ENCODE results near the gene UQCR10.

Gene UQCR10

GRCh38 chr22:29767171-29768051 is at the start of gene UQCR10:
UQCR10 (plus strand) TSS chr22:29767369; CDS start chr22:29767399, 30 bp downstream.
- peak; percentile 83 to 85 for DNase-seq (ENCODE audit: low spot score in 2 of 2)
- Mint-ChIP-seq H3K27ac (peak within 1 kb of the TSS; percentile 95), H3K36me3 (peaks cover 8% of the 10 kb centered on the region), H3K27me3 (no peaks in the 10 kb centered on the region), H3K9me3 (no peaks in the 10 kb centered on the region), H3K4me1 (peaks cover 17% of the 10 kb centered on the region), H3K4me3 (peak within 1 kb of the TSS; percentile 99)
- peak; percentile 82 for ATAC-seq (ENCODE audit: low read depth)

GRCh38 chr22:29717789-29718188 is 49.4 kb upstream of the UQCR10 start:
- Mint-ChIP-seq H3K27ac (no peak overlapping the region), H3K36me3 (no peaks in the 10 kb centered on the region), H3K27me3 (peaks cover 32% of the 10 kb centered on the region), H3K9me3 (no peaks in the 10 kb centered on the region), H3K4me3 (no peak overlapping the region), H3K4me1 (peaks cover 4% of the 10 kb centered on the region)
- no peak for DNase-seq (ENCODE audit: low spot score in 2 of 2)
- ATAC-seq (ENCODE audit: low read depth), result no peak

- DNase-seq (ENCODE audit: low spot score in 2 of 2) (no peak), ATAC-seq (ENCODE audit: low read depth) (no peak)
- peak overlapping the region; percentile 76 for H3K4me3 Mint-ChIP-seq
These were observed 47.9 kb upstream of the UQCR10 start for GRCh38 chr22:29718949-29719898.

GRCh38 chr22:29719899-29720645 is 47.1 kb upstream of the UQCR10 start, which contains the start of gene CABP7:
CABP7 (plus strand) TSS chr22:29720003; CDS start chr22:29720425, 422 bp downstream.
- peaks cover 4% of the 10 kb centered on the region for H3K4me1 Mint-ChIP-seq
- ATAC-seq (ENCODE audit: low read depth) (peak; percentile 34), DNase-seq (ENCODE audit: low spot score in 2 of 2) (no peak)
- H3K27me3 Mint-ChIP-seq, result peaks cover 31% of the 10 kb centered on the region
- no peak within 1 kb of the TSS for H3K27ac Mint-ChIP-seq
- H3K9me3 Mint-ChIP-seq, result no peaks in the 10 kb centered on the region
- H3K36me3 Mint-ChIP-seq, result no peaks in the 10 kb centered on the region
- peak within 1 kb of the TSS; percentile 76 for H3K4me3 Mint-ChIP-seq

More at GRCh38 chr22:29718949-29719898, 47.9 kb upstream of the UQCR10 start:
- Mint-ChIP-seq H3K4me1 (peaks cover 4% of the 10 kb centered on the region), H3K27me3 (peaks cover 31% of the 10 kb centered on the region), H3K9me3 (no peaks in the 10 kb centered on the region), H3K27ac (no peak overlapping the region), H3K36me3 (no peaks in the 10 kb centered on the region)

DNA sequence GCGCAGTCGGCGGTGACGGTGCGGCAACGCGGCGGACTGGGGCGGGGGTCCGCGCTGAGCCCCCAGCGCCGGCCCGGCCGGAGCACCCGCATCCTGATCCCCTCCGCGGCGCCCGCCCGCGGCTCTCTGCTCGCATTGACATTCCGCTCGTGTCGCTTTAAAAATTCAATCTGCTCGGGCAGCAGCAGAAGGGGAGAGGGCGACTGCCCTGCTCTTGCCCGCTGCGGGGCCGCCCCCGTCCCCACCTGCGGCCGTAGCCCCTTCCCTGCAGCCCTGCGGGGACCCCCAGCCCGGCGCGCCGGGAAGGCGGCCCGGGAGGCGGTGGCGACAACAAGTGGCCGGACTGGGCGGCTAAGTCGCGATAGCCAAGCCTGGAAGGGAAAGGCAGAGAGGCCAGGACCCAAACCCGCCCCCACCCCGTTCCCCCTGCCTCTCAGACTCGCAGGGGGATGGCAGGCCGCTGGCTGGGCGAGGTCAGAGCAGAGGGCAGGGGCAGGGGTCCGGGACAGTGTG is 46.3 kb upstream of the UQCR10 start:
- DNase-seq (ENCODE audit: low spot score in 2 of 2) (no peak), ATAC-seq (ENCODE audit: low read depth) (no peak)
- Mint-ChIP-seq H3K27ac (no peak overlapping the region), H3K4me3 (no peak overlapping the region), H3K36me3 (no peaks in the 10 kb centered on the region), H3K4me1 (peaks cover 4% of the 10 kb centered on the region), H3K9me3 (no peaks in the 10 kb centered on the region), H3K27me3 (peaks cover 30% of the 10 kb centered on the region)

DNA sequence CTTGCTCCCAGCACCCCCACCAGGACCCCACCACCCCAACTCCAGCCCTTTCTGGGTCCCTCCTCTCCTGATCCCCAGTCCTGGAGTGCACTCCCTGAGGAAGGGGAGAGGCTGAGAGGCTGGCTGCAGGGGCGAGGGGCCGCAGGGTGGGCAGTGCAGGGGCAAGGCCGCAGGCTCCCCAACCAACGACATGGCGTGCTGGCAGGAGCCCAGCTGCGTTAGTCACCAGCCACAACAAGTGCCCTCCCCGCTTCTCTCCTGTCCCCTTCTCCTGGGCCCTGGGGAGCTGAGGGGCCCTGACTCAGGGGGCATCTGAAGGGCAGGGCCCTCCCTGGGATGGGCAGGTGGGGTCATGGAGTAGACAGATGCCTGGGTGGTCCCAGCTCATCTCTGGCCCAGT is 45.0 kb upstream of the UQCR10 start:
- DNase-seq (ENCODE audit: low spot score in 2 of 2) (no peak), ATAC-seq (ENCODE audit: low read depth) (no peak)
- peaks cover 4% of the 10 kb centered on the region for H3K4me1 Mint-ChIP-seq
- H3K36me3 Mint-ChIP-seq, result no peaks in the 10 kb centered on the region
- peaks cover 21% of the 10 kb centered on the region for H3K27me3 Mint-ChIP-seq
- H3K27ac Mint-ChIP-seq, result no peak overlapping the region
- peak overlapping the region; percentile 9 for H3K4me3 Mint-ChIP-seq
- no peaks in the 10 kb centered on the region for H3K9me3 Mint-ChIP-seq

- H3K4me1 Mint-ChIP-seq, result peaks cover 4% of the 10 kb centered on the region
- no peak overlapping the region for H3K4me3 Mint-ChIP-seq
- peaks cover 21% of the 10 kb centered on the region for H3K27me3 Mint-ChIP-seq
- DNase-seq (ENCODE audit: low spot score in 2 of 2) (no peak), ATAC-seq (ENCODE audit: low read depth) (no peak)
- H3K9me3 Mint-ChIP-seq, result no peaks in the 10 kb centered on the region
- H3K36me3 Mint-ChIP-seq, result no peaks in the 10 kb centered on the region
- no peak overlapping the region for H3K27ac Mint-ChIP-seq
These were observed 44.6 kb upstream of the UQCR10 start for GRCh38 chr22:29722587-29722986.

DNA sequence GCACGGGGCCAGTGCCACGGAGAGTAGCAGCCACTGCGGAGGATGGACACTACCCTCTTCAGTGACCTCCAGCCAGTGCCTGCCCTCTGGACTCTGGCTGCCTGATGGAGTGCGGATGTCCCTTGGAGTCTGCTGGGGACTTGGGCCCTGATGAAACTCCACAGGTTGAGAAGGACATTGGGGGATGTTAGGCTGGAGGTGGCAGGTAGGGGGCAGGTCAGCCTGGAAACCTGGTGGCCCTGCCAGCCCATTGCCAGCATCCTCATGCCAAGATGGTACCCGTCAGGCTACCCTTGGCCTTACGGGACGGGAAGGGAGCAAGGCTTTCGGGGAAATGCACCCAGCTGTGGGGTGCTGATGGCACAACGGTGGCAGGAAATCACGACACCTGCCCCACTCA is 43.4 kb upstream of the UQCR10 start:
- Mint-ChIP-seq H3K4me1 (peaks cover 4% of the 10 kb centered on the region), H3K9me3 (no peaks in the 10 kb centered on the region), H3K27me3 (peaks cover 18% of the 10 kb centered on the region), H3K4me3 (no peak overlapping the region), H3K27ac (no peak overlapping the region), H3K36me3 (no peaks in the 10 kb centered on the region)
- DNase-seq (ENCODE audit: low spot score in 2 of 2), result no peak
- no peak for ATAC-seq (ENCODE audit: low read depth)

DNA sequence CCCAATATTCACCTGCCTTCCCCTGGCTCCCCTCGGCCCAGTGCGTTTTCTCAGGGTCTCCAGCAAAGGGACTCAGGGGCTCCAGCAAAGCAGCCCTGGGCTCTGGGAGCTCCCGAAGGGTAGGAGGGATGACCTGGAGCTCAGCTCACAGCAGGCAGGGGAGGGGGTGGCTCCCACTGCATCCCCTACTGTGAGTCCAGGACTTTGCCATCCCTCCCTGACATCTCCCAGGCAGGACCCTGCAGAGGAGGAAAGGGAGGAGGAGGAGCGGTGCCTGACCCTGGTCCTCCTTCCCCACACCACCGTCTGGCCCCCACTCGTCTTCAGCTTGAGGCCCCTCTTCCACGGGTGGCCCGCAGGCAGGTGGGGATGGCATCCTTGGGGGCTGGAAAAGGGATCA is 42.3 kb upstream of the UQCR10 start:
- DNase-seq (ENCODE audit: low spot score in 2 of 2) (no peak), ATAC-seq (ENCODE audit: low read depth) (no peak)
- no peak overlapping the region for H3K27ac Mint-ChIP-seq
- no peaks in the 10 kb centered on the region for H3K9me3 Mint-ChIP-seq
- H3K27me3 Mint-ChIP-seq, result peaks cover 12% of the 10 kb centered on the region
- no peak overlapping the region for H3K4me3 Mint-ChIP-seq
- H3K4me1 Mint-ChIP-seq, result no peaks in the 10 kb centered on the region
- no peaks in the 10 kb centered on the region for H3K36me3 Mint-ChIP-seq

- H3K4me1 Mint-ChIP-seq, result no peaks in the 10 kb centered on the region
- peaks cover 6% of the 10 kb centered on the region for H3K36me3 Mint-ChIP-seq
- DNase-seq (ENCODE audit: low spot score in 2 of 2) (no peak), ATAC-seq (ENCODE audit: low read depth) (no peak)
- H3K4me3 Mint-ChIP-seq, result no peak overlapping the region
- H3K9me3 Mint-ChIP-seq, result no peaks in the 10 kb centered on the region
- H3K27me3 Mint-ChIP-seq, result peaks cover 12% of the 10 kb centered on the region
- no peak overlapping the region for H3K27ac Mint-ChIP-seq
These were observed 41.1 kb upstream of the UQCR10 start for GRCh38 chr22:29726106-29726505.

GRCh38 chr22:29726512-29727130 is 40.5 kb upstream of the UQCR10 start:
- Mint-ChIP-seq H3K4me3 (no peak overlapping the region), H3K27ac (no peak overlapping the region), H3K27me3 (peaks cover 8% of the 10 kb centered on the region), H3K36me3 (peaks cover 6% of the 10 kb centered on the region), H3K9me3 (no peaks in the 10 kb centered on the region), H3K4me1 (no peaks in the 10 kb centered on the region)
- ATAC-seq (ENCODE audit: low read depth), result no peak
- no peak for DNase-seq (ENCODE audit: low spot score in 2 of 2)

GRCh38 chr22:29727131-29727523 is 40.0 kb upstream of the UQCR10 start:
- H3K36me3 Mint-ChIP-seq, result peaks cover 6% of the 10 kb centered on the region
- H3K4me3 Mint-ChIP-seq, result no peak overlapping the region
- H3K27me3 Mint-ChIP-seq, result peaks cover 5% of the 10 kb centered on the region
- H3K9me3 Mint-ChIP-seq, result no peaks in the 10 kb centered on the region
- DNase-seq (ENCODE audit: low spot score in 2 of 2) (no peak), ATAC-seq (ENCODE audit: low read depth) (no peak)
- no peak overlapping the region for H3K27ac Mint-ChIP-seq
- H3K4me1 Mint-ChIP-seq, result no peaks in the 10 kb centered on the region

GRCh38 chr22:29729161-29729560 is 38.0 kb upstream of the UQCR10 start:
- Mint-ChIP-seq H3K4me3 (no peak overlapping the region), H3K4me1 (no peaks in the 10 kb centered on the region), H3K27me3 (peaks cover 1% of the 10 kb centered on the region), H3K27ac (no peak overlapping the region), H3K9me3 (no peaks in the 10 kb centered on the region), H3K36me3 (peaks cover 9% of the 10 kb centered on the region)
- ATAC-seq (ENCODE audit: low read depth) (no peak), DNase-seq (ENCODE audit: low spot score in 2 of 2) (no peak)

Data from memory B cell (primary cell).